Measurements from ENCODE around the gene CBY1.

DNA sequence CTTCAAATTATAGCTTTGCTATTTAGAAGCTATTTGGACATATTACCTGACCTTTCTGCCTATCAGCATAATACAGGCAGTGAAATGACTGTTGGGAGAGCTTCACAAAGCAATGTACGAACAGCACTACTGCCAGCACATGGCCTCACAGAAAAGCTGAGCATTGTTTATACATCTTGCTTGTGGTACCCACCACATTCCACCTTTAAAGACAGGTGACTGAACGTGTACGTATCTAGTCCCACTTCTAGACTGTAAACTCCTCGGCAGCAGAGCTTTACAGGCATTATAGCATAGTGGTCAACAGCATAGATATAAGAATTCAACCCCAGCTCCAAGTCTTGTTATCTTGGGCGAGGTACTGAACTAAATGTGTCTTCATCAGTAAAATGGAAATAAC, 42.7 kb downstream of the CBY1 start:
- TF ChIP-seq POLR2A (IDR thresholded peaks at IDR 0.05; ENCODE audit: low read length) (no peak), GATA1 (IDR thresholded peaks at IDR 0.05; ENCODE audit: low read depth, low read length) (no peak)

Measured in erythroblast (primary cell).